Activated CD8-positive, alpha-beta memory T cell treated with anti-CD3 and anti-CD28 coated beads, Interleukin-2, amount 50 U/mL, for 1 hour (primary cell): ENCODE data around the gene GPX3.

ENCODE experiments used
- DNase-seq: peaks from one replicate; pipeline ENCODE4 v3.0.0-alpha.2; 2020; ENCODE audit errors: extremely low read depth

The GPX3 gene

DNA sequence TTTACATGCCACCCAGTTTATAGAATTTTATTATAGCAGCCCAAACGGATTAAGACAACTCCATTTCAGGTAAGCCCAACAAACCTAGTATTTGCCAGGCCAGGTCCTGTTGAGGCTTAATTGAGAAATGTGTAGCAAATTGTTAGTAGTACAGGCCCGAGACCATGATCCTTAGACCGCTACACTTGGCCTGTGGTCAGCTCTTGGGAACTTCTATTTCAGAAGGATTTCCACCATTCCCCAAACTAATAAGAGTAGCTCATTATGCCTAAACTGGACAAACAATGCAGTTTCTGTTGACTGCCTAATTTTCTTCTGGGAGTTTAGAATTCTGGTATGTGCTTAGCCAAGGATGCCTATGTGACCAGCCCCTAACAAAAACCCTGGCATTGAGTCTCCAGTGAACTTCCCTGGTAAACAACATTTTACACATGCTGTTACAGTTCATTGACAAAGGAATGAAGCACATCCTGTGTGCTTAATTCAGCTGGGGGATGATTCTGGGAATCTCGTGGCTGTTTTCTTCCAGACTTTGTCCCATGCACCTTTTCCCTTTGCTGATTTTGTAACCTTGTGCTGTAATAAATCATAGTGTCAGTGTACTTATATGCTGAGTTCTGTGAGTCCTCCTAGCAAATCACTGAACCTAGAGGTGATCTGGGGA, 5.6 kb upstream of the GPX3 start:
- no peak for DNase-seq

DNA sequence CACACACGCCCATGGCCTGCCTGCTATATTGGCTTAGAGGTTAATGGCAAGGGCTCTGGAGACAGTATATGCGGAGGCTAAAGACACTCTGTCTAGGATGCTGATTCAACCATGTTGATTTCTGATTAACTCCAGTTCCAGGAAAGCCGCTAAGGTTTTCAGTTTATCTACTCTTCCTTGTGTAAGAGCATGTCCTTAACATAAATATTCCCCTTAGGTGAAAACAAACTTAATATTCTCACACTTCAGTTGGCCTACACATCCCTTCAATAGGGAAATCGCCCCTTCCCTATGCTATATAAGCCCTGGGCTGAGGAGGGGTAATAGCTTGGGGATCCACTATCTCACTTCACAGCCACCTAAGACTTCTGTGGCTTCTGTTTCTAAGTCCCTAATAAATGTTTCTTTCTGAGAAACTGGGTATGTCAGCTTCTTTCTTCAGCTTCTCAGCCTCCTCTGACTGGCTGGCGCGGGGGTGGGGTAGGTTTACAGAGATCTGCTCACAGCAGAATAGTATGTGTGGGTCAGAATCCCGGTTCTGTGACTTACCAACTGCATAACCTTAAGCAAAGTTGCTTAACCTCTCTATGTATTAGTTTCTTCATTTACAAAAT, 4.3 kb upstream of the GPX3 start:
- DNase-seq, result no peak

DNA sequence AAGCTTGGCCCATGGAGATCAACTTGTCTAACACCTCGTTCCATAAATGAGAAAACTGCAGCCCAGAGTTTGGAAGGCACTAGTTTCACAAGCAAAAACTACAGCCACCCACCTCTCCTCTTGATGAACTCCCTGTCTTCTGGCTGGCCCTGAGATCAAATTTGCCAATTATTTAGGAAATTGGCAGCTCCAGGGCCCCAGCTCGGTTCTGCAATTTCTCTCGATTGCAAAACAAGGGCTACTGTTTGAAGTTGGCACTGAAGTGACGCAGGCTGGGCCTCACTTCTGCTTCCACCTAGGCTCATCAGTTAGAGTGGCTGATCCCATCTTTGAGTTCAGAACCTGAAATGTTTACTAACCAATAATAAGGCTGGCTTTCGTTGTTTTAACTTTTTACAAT, 3.7 kb upstream of the GPX3 start:
- no peak for DNase-seq

DNA sequence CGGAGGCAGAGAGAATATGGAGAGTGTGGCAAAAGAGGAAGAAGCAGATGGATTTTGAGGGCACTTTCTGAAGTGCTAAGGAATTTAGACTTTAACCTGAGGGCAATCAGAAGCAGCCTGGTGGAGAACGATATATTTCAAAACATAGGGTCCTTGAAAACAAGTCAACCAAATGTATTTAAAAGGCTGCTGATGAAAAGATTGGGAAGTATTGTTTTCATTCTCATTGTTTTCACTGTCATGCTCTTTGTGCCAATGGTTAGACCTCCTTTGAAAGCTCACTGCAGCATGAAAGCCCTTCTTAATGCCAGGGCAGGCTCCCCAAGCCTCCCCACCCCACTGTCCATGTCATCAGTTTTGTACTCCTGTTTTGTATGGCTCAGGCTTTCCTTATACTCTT, 2.5 kb upstream of the GPX3 start:
- DNase-seq, result no peak

DNA sequence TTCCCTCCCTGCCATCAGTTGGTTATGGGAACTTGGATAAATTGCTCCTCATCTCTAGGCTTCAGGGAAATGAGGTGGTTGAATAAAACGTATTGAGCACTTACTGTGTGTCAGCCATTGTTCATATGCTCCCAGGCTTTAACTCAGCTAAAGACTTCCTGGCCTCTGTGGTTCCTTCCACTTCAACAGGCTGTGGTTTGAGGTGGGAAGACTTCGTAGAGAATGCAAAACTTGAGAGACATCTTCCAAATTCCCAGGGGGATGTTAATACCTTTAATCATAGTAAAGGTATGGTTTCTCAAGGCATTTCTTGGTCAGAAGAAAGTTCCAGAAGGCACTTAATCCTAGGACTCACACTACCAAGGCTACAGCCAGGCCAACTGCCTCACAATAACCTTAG, 1.5 kb upstream of the GPX3 start:
- DNase-seq, result no peak

DNA sequence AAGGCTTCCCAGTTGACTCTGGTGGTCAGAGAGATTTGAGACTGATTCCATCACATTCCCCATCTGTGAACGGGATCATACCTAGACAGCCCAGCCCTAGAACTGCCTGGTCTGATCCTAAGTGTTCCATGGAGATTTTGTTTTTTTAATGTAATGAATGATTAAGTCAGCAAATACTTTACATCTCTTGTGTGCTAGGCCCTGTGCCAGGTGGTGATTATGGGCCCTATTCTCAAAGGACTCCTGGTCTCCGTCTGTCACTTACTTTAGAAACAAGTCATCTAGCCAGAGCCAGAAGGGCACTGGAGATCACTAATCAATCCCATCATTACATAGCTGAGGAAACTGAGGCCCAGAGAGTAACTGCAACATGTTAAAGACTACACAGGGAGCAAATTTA, 1.1 kb upstream of the GPX3 start:
- no peak for DNase-seq

DNA sequence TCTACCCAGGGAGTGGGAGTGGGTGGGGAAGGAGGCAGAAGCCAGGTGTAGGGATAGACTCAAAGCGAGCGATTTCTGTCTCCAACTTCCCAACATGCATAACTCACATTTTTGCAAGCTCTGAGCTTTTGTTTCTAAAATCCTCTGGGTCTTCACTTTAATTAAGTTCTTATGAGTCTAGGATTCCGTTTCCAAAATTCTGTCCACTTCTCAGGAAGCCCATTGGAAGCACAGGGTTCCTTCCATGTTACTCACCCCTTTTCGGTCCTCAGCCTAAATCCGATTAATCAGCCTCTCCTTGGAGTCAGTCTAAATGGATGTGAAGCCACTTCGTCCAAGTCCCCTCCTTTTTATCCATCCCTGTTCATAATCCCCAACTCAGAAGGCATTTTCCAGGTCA, 1.4 kb downstream of the GPX3 start:
- no peak for DNase-seq

DNA sequence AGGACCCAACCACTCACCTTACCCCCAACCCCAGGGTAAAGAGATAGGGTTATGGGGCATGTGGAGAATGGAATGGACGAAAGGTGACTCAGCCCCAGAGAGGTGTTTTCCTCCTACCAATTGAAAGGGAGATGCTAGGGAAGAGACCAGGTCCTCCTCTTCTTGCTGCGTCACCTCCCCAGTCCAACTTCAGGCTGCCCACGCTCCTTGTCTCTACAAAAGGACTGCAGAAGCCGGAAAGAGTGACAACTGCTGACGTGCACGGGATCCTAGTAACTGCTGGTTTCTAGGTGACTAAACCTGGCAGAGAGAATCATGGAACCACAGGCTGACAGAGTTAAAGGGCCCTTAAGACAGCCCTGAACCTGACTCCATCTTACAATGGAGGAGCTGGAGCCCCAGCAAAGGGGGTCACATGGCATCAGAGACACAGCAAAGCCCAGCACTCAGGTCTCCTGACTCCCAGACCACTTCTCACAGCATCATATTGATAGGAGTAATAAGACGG, 2.2 kb downstream of the GPX3 start:
- DNase-seq, result no peak

DNA sequence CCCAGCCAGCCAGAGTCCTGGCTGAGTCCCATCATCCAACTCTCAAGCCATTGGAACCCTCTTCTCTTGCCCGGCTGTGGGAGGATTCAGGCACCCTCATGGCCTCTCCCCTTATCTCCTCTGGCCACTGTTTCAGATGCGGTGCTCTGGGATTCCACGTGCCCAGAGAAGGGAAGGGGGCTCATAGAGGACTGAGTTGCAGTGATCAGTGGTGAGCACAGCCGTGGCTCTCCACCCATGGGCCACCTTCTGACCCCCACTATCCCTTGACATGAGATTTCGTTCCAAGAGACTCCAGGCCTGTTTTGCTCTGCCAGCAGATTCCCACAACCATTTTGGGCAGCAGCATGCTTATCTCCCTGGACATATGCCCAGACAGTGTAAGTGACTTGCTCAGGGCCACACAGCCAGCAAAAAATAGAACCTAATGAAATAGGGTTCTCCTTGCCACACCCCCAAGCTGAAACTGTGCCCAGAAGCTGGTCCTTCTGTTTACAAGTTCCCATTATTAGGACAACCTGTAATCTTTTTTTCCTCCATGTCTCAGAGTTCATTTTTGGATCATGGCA, 2.7 kb downstream of the GPX3 start:
- DNase-seq, result no peak

DNA sequence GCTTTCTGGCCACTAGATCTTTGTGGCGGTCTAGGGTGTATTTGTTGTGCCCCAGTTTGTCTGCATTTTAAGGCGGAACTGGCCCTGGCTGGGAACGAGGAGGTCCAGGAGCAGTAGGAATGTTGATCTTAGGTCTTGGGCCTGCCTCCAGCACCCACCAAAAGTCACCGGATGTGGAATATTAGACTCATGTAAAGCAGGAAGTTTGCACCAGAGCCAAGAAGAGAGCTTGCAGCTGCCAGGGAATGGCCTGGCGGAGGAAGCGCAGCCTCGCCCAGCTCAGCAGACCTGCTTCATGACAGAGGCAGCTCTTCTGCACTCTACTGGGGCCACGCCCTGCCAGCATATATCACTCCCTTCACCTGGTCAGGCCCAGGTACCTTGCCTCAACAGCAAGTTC, 3.3 kb downstream of the GPX3 start:
- no peak for DNase-seq

DNA sequence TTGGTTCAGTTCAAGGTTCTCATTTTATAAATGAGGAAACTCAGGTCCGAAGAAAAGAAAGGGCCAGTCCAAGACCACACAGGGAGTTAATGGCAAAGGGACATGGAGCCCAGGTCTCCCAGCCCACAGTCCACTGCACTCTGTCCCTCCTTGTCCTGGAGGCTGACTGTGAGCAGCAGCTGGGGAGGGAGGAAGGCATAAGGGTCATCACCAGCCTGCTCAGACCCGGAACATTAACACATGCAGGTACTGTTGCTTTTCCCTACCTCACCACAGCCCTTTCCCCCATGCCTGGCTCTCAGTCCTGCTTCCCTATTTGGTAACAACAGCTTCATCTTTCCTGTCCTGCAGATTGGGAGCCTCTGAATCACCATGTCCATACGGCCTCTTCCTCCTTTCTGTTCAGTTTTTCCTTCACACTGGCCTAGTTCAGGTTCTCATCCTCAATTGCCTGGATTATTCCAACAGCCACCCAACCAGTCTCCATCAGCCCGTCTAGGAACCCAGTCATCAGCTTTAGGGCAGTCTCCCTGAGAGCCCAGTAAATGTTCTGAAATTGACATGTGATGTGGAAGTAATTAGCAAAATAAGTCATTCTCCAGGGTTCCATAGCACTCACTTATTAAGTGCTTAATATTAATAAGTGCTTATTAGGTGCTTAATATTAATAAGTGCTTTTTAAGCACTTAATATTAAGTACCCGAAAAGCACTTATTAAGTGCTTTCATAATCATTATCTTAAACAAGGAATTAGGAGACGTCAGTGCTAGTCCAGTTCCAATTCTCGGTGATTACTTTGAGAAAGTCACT, 4.3 kb downstream of the GPX3 start:
- DNase-seq, result no peak

DNA sequence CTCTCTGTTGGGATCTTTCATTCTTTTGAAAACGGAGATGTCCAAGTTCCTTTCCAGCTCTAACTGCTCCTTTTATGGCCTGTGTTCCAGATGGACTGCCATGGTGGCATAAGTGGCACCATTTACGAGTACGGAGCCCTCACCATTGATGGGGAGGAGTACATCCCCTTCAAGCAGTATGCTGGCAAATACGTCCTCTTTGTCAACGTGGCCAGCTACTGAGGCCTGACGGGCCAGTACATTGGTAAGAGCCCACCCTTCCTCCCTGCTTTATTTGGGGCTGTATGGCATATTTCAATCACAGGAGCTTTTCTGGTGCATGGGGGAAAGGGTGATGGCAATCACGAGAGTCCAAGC, 4.8 kb downstream of the GPX3 start:
- no peak for DNase-seq

DNA sequence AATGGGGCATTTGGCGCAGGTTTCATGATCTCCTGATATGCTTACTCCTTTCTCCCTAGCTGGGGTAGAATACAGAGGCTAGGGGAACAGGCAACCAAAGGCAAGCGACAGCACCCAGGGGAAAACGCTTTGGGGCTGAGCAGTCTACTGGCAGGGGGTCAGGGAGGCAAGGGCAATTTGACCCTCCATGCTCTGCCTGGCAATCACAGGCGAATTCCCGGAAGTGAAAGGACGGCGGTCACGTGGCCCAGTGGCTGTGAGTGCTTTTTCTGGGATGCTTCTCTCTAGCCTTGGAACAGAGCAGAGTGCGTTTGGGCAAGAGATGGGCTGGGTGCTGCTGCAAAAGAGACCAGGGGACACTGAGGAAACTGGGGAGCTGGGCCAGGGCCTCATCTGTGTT, 5.7 kb downstream of the GPX3 start:
- no peak for DNase-seq

DNA sequence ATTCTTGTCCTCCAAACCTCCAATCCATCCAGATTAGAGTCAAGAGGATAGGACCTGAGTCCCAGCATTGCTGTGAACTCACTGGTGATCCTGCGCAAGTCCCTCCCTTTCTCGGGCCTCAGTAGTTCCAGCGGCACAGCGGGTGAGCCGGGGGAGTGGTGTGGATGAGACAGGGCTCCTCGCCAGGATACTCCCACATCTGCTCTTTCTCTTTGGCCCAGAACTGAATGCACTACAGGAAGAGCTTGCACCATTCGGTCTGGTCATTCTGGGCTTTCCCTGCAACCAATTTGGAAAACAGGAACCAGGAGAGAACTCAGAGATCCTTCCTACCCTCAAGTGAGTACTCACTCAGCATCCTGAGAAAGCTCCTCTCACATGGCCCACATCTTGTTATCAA, 6.3 kb downstream of the GPX3 start:
- no peak for DNase-seq

DNA sequence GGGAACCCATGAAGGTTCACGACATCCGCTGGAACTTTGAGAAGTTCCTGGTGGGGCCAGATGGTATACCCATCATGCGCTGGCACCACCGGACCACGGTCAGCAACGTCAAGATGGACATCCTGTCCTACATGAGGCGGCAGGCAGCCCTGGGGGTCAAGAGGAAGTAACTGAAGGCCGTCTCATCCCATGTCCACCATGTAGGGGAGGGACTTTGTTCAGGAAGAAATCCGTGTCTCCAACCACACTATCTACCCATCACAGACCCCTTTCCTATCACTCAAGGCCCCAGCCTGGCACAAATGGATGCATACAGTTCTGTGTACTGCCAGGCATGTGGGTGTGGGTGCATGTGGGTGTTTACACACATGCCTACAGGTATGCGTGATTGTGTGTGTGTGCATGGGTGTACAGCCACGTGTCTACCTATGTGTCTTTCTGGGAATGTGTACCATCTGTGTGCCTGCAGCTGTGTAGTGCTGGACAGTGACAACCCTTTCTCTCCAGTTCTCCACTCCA, 7.6 kb downstream of the GPX3 start:
- no peak for DNase-seq

DNA sequence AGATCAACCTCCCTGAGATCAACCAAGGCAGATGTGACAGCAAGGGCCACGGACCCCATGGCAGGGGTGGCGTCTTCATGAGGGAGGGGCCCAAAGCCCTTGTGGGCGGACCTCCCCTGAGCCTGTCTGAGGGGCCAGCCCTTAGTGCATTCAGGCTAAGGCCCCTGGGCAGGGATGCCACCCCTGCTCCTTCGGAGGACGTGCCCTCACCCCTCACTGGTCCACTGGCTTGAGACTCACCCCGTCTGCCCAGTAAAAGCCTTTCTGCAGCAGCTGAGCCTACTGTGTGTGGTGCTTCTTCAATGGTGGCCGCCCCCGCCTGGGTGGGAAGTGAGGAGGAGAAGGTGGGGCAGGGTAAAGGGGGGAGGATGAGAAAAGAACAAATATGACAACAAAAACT, 8.3 kb downstream of the GPX3 start:
- no peak for DNase-seq

DNA sequence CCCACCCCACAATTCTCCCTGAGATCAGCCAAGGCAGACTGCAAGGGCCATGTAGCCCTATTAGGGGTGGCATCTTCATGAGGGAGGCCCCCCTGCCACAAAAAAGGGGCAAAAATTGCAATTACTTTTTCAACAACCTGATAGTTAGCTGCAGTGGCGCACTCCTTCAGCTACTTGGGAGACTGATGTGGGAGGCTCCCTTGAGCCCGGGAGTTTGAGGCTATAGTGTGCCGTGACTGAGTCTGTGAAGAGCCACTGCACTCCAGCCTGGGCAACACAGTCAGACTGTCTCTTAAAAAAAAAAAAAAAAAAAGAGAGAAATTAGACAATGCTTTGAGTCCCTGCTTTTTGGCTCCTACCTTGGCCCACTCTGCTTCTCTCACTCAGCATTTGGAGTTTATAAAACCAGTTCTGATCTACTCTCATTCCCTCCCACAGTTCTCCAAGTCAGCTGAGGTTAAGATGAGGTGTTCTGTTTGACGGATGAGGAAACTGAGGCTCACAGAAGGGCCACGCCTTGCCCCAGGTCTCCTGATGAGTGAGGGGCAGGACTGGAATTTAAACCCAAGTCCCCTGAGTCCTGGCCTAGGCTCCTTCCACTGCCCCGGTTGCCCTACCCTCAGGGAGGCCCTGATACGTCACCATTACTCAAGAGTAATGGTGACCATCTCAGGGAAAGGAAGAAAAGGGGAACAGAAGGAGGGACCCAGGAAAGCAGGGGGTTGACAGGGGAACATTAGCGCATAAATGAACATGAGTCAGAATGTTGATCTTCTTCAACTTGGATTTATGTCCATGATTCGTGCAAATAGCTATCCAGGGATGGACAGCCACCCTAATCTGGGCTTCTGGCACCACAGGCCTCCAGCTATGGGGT, 9.0 kb downstream of the GPX3 start:
- no peak for DNase-seq

DNA sequence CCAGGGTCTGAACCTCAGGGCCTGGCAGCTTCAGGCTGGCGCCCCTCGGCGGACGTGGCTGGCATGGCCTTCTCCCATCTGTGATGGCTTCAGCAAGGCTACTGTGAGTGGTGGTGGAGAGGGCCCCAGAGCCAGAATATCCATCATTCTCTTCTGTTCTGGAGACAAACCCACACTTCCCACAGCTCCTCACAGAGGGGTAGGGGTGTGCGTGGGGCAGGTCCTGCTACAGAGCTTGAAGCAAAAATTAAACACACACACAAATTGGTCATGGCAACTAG, 9.6 kb downstream of the GPX3 start:
- DNase-seq, result no peak

DNA sequence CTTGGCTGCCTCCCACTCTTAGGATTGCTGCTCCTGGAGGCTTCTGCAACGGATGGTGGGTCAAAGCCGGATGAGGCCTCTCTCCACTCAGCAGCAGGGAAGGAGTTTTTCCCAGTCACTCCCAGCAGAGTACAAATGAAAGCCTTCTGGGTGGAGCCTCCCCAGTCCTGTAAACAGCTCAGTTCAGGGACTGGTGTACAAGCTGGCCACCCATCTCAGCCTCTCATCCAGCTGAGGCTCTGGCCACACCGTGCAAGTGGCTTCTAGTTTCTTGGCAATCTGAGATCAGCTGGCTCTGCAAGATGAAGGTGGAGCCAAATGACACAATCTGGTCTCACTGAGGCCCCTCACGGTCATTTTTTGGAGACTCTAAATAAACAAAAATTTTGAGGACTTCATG, 10.0 kb downstream of the GPX3 start:
- no peak for DNase-seq

DNA sequence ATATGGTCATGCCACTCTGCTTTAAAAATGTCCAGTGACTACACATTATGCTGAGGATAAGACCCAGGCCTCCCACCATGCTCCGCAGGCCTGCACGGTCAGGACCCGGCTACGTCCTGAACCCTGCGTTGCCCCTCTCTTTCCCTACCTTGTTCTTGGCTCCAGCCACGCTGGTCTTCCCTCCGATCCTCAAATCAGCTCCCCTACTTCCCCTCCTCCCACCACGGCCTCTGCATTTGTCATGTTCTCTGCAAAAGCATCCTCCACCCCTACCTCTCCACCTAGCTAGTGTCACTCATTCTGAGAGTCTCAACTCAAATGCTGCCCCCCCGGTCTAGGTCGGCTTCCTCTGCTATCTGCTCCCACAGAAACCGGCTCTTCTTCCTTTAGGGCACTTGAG, 11.2 kb downstream of the GPX3 start:
- no peak for DNase-seq

DNA sequence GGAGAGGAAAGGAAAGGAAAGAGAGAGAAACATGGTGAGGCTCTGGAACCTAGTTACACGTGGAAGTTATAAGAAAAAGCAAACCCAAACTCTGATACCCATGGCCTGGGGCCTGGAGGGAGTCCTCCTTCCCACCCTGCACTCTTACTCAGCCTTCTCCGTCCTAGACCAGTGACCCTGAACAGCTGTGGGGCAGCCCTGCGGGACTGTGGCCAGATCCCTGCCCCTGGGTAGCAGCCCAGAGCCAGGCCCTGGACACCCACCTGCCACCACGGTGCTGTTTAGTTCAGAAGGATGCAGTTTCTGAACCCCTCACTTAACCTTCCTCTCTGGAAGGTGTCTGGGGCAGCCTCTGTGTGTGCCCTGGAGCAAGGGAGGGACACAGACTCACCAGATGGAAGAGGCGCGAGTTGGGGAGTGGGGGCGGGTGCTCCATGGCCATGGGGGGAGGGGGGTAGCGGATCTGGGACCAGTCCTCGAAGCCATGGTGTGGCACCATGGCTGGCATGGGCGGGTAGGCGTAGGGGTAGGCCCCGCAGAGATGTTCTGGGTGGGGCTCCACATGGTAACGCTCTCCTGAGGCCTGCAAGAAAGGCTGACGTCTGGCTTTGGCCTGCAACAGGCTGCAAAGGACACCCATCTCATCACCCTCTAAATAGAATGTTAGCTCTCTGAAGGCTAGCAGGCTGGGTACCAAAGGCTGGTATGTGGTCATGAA, 13.0 kb downstream of the GPX3 start:
- no peak for DNase-seq
